Adipocyte (in vitro differentiated cells): ENCODE measurements around the gene RNF152.

Experiments used
- DNase-seq: peaks from one replicate; pipeline ENCODE4 v3.0.0-alpha.2; 2015; ENCODE audit warnings: low read depth
- H3K27me3 ChIP-seq: replicated peaks from 2 replicates; pipeline ENCODE4 v1.7.0; 2013; ENCODE audit warnings: mild to moderate bottlenecking, low read length, moderate library complexity; ENCODE audit not compliant: control insufficient read depth, insufficient read depth
- H3K36me3 ChIP-seq: 2 replicates; pipeline ENCODE4 v1.7.0; 2013; ENCODE audit warnings: low read length, mild to moderate bottlenecking, moderate library complexity; ENCODE audit not compliant: control insufficient read depth, insufficient read depth, severe bottlenecking
- H3K4me1 ChIP-seq: 2 replicates; pipeline ENCODE4 v1.7.0; 2013; ENCODE audit warnings: mild to moderate bottlenecking, low read length, moderate library complexity; ENCODE audit not compliant: control insufficient read depth, insufficient read depth
- H3K4me3 ChIP-seq: 2 replicates; pipeline ENCODE4 v1.7.0; 2013; ENCODE audit warnings: mild to moderate bottlenecking, low read length, moderate library complexity
- H3K9ac ChIP-seq: 2 replicates; pipeline ENCODE4 v1.7.0; 2013; ENCODE audit warnings: mild to moderate bottlenecking, low read length, moderate library complexity
- H3K9me3 ChIP-seq: 2 replicates; pipeline ENCODE4 v1.7.0; 2013; ENCODE audit warnings: mild to moderate bottlenecking, low read length, moderate library complexity; ENCODE audit not compliant: control insufficient read depth

Gene RNF152

DNA sequence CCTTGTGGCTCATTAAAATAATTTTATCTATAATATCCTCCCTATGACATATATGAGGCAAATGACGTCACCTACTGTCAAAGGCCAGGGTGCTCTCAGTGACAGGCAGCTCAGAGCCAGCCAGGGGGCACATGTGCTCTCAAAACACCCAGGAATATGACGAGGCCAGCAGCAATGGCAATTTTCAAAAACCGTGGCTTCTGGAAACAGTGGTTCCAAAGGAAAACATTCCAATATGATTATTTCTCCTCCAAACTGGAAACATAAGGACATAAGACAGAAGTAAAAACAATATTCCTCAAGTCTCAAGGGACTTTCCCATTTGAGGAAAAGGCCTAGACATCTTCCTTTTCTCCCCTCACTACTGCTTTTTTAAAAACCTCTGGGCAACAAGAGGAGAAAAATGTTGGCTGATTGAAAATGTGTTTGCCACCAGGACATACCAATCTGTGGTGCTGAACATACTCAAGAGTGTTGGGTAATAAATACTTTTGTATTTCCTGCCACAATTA is 40.8 kb downstream of the RNF152 start:
- H3K4me1 ChIP-seq: peaks cover 3% of the 10 kb centered on the region
- H3K4me3 ChIP-seq: no peak overlapping the region
- H3K27me3 ChIP-seq: no peaks in the 10 kb centered on the region
- DNase-seq: peak; percentile 79
- H3K9me3 ChIP-seq: no peaks in the 10 kb centered on the region
- H3K36me3 ChIP-seq: no peaks in the 10 kb centered on the region
- no peak overlapping the region for H3K9ac ChIP-seq

DNA sequence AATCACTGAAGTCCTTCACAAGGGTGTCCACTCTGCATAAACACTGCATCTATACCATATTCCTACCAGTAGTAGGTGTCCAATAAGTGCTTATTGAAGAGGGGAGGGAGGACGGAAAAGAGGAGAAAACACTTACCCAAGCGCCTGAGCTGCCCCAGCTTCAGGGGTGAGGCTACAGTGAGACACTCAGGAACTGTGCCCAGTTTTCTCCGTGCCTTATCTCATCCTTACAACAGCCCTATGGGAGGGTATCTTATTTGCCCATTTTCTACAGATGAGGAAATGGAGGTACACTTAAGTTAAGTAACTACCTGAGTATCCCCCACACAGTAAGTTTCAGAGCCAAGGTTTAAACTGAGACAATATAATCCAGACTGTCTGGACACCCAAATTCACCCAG is 41.5 kb downstream of the RNF152 start:
- DNase-seq: no peak
- Histone ChIP-seq H3K4me3 (no peak overlapping the region), H3K36me3 (no peaks in the 10 kb centered on the region), H3K9ac (no peak overlapping the region), H3K9me3 (no peaks in the 10 kb centered on the region), H3K4me1 (peaks cover 3% of the 10 kb centered on the region), H3K27me3 (no peaks in the 10 kb centered on the region)

DNA sequence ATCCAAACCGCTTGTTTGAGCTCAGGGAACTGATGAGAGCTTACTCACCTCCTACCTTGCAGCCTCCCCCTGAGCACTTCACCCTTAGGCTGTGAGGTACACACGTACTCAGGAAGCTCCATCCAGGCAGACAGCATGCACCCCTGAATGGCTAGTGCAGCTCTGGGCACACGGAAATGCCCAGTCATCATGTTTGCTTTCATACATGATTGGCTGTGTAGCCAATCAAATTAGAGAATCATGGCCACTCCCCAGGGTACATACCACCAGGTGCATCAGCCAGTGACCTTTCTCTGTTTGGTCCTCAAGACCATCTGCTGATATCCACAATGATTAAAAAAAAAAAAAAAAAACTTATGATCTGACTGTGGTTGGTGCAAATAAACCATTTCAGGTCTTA is 42.1 kb downstream of the RNF152 start:
- no peaks in the 10 kb centered on the region for H3K27me3 ChIP-seq
- no peak overlapping the region for H3K9ac ChIP-seq
- no peaks in the 10 kb centered on the region for H3K36me3 ChIP-seq
- H3K4me1 ChIP-seq: peaks cover 3% of the 10 kb centered on the region
- H3K4me3 ChIP-seq: no peak overlapping the region
- no peak for DNase-seq
- H3K9me3 ChIP-seq: no peaks in the 10 kb centered on the region

DNA sequence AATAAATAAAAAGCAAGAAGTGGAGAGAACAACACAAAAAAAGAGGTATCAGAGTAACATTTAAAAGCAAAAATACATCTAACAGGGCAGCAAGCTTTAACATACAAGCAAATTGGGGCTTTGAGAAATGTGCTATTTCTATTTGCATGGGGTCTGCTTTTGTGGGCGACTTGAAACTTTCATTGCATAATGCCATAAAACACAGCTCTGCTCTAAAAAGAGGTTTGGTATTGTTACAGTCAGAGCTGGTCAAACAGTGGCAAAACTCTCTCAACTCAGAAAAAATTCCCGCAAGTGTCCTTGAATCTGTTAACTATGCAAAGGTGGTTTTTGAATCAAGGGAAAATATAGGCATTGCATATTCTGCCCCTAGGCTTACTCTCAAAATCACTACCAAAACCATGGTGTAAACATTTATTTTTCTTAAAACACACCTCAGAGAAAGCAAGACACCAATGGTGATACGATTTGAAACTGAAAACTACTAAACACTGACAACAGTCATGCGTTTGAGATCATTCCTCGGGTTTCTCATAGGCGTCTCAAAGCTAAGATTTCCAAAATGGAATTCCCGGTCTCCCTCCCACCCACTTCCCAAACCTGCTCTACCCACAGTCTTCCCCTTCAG is 45.5 kb downstream of the RNF152 start:
- Histone ChIP-seq H3K27me3 (no peaks in the 10 kb centered on the region), H3K9ac (no peak overlapping the region), H3K4me1 (peaks cover 1% of the 10 kb centered on the region), H3K9me3 (no peaks in the 10 kb centered on the region), H3K4me3 (no peak overlapping the region), H3K36me3 (no peaks in the 10 kb centered on the region)
- no peak for DNase-seq

DNA sequence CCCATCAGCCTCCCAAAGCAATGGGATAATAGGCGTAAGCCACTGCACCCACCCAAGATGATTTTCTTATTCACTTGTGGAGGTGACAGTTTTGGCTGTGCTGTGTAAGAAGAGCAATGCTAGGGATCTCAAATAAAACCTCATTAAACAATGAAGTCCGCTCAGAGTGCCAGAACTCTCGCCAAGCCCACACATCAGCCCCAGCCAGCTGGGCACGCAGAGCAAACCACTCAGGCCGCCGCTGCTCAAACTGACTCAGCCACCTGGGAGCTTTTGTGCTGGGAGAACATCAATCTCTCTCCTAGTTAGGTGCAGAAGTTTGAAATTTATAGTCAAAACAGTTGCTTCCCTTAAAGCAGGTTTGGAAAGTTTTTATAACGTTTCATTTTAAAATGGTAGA is 47.6 kb downstream of the RNF152 start:
- H3K27me3 ChIP-seq: no peaks in the 10 kb centered on the region

DNA sequence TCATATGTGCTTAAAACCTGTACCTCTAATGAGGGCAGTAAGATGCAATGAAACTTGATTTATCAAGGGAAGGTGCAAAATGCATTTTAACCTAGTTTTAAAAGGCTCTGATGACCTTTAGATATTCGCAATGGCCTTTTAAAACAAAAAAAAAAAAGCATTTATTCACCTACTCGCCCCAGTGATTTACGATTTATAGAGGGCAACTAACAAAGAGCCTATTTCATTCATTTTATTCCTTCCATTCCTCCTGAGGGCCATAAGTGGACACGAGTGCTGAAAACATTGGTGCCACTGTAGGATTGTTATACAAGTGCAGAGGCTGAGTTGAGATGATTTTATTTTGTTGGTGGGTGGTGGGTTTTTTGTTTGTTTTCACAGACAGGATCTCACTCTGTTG is 48.1 kb downstream of the RNF152 start:
- H3K9ac ChIP-seq: no peak overlapping the region
- no peak overlapping the region for H3K4me3 ChIP-seq
- H3K36me3 ChIP-seq: no peaks in the 10 kb centered on the region
- no peaks in the 10 kb centered on the region for H3K27me3 ChIP-seq
- H3K4me1 ChIP-seq: no peaks in the 10 kb centered on the region
- no peak for DNase-seq
- no peaks in the 10 kb centered on the region for H3K9me3 ChIP-seq

More for the DNA sequence above, 47.6 kb downstream of the RNF152 start:
- Histone ChIP-seq H3K4me3 (no peak overlapping the region), H3K9ac (no peak overlapping the region), H3K9me3 (no peaks in the 10 kb centered on the region), H3K4me1 (no peaks in the 10 kb centered on the region), H3K36me3 (no peaks in the 10 kb centered on the region)
- DNase-seq: no peak

DNA sequence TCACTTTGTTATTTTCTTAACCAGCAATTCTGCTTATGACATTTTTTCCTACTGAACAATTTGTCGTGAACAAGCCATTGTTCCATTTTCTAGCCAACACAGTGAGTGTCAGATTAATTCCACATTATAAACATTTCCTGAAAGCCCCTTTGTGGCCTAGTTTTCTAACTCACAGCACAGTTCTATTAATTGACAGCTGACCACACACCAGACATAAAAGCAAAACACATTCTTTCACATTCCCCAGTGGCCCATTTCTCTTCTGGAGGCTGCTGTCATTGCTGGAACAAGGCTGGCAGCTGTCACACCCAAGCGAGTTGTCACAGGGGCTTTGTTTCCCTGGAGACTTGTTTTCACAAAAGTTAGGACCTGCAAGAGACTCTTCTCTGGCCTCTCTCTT is 50.7 kb downstream of the RNF152 start:
- H3K36me3 ChIP-seq: no peaks in the 10 kb centered on the region
- H3K4me1 ChIP-seq: no peaks in the 10 kb centered on the region
- no peak overlapping the region for H3K4me3 ChIP-seq
- no peaks in the 10 kb centered on the region for H3K27me3 ChIP-seq
- no peak for DNase-seq
- H3K9me3 ChIP-seq: no peaks in the 10 kb centered on the region
- no peak overlapping the region for H3K9ac ChIP-seq

DNA sequence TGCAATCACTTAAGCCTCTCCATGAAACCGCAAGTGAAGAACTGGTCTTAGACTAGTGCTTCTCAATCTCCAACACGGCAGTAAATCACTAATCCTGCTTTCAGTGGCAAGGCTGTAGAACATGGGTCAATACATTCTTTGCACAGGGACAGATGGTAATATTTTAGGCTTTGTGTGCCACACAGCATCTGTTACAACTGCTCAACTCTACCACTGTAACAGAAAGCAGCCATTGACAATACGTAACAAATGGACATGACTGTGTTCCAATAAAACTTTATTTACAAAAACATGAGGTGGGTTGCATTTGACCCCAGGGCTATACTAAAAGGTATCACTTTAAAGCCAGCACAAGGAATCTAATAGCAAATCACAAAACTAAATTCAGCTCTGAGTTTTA is 51.1 kb downstream of the RNF152 start:
- H3K4me1 ChIP-seq: no peaks in the 10 kb centered on the region
- no peak overlapping the region for H3K9ac ChIP-seq
- H3K9me3 ChIP-seq: no peaks in the 10 kb centered on the region
- H3K4me3 ChIP-seq: no peak overlapping the region
- no peaks in the 10 kb centered on the region for H3K27me3 ChIP-seq
- no peak for DNase-seq
- no peaks in the 10 kb centered on the region for H3K36me3 ChIP-seq

DNA sequence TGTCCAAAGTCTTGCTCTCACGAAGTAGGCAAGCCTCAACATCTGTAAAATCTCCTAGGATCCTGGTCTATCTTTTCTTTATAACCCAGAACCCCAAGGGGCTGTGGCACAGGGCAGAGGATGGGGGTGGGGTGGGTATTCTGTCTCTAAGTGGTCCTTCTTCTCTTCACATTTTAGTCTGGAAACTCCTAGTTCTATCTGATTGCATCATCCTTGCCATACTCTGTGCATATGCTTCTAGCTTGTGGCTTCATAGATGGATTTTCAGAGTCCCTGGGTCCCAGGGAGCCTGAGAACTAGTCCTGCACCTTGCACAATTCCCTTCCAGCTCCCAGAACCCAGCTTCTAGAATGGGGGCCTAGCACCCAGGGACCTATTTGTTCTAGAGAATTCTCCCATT is 52.5 kb downstream of the RNF152 start:
- no peak overlapping the region for H3K9ac ChIP-seq
- H3K4me3 ChIP-seq: no peak overlapping the region
- no peaks in the 10 kb centered on the region for H3K4me1 ChIP-seq
- no peaks in the 10 kb centered on the region for H3K9me3 ChIP-seq
- DNase-seq: peak; percentile 27
- no peaks in the 10 kb centered on the region for H3K27me3 ChIP-seq
- no peaks in the 10 kb centered on the region for H3K36me3 ChIP-seq

DNA sequence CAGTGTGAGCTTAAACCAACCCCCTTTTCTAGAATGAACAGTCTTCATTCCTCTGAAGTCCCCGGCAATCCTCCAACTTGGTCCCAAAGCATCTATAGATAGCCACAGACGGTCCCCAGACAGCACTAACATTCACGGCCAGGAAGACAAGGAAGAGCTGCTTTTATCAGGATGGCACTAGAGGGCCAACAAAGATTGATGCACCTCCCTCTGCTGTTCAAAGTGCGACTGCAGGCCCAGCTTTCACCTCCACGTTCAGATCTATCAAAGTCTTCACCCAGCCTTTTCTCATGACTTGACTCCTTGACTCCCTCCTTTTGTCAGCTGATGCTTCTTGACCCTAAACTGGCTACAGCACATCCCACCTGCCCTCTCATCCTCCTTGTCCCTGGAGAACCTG is 54.3 kb downstream of the RNF152 start:
- Histone ChIP-seq H3K4me1 (no peaks in the 10 kb centered on the region), H3K9ac (no peak overlapping the region), H3K36me3 (no peaks in the 10 kb centered on the region), H3K9me3 (no peaks in the 10 kb centered on the region), H3K4me3 (no peak overlapping the region), H3K27me3 (no peaks in the 10 kb centered on the region)
- DNase-seq: no peak

DNA sequence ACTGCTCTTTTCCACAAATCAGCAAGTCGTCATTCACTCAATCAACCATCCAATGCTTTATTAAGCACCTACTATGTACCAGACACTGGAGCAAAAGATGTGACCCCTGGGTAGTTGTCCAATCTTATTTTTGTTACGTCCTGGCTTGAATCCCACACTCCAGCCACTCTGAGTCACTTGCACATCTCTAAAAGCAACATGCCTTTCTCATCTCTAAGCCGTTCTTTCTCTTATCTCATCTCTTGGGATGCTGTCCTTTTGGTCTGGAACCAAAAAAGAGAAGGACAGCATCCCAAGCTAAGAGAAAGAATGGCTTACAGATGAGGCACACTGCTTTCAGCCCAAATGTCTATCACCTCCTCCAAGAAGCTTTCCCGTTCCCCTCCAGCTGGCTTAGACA is 58.8 kb downstream of the RNF152 start:
- no peaks in the 10 kb centered on the region for H3K27me3 ChIP-seq
- H3K9me3 ChIP-seq: no peaks in the 10 kb centered on the region
- DNase-seq: peak; percentile 54
- H3K36me3 ChIP-seq: no peaks in the 10 kb centered on the region
- H3K4me3 ChIP-seq: no peak overlapping the region
- no peaks in the 10 kb centered on the region for H3K4me1 ChIP-seq
- no peak overlapping the region for H3K9ac ChIP-seq

DNA sequence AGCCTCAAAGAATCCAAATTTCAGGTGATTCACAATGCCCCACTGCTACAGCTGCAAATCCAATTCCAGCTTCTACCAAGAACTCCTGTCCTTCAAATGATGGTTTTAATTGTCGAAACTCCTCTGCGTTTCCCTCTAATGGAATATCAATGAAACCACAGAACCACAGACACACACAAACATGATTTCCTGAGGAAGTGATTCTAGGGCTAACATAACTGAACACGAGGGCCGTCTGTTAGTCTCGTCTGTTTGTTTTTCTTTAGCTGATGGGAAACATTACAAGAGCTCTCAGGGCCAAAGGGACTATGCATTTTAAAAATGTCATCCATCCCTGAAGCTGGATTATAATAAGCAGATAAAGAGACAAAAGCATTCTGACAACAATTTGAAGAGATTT is 59.4 kb downstream of the RNF152 start:
- H3K9ac ChIP-seq: no peak overlapping the region
- no peaks in the 10 kb centered on the region for H3K27me3 ChIP-seq
- no peaks in the 10 kb centered on the region for H3K9me3 ChIP-seq
- no peaks in the 10 kb centered on the region for H3K4me1 ChIP-seq
- H3K36me3 ChIP-seq: no peaks in the 10 kb centered on the region
- DNase-seq: peak; percentile 76
- no peak overlapping the region for H3K4me3 ChIP-seq
